Measurements from ENCODE around the gene MUC20.

- TF ChIP-seq POLR2A (IDR thresholded peaks at IDR 0.05) (no peak), CTCF (IDR thresholded peaks at IDR 0.05) (no peak), EP300 (IDR thresholded peaks at IDR 0.05) (no peak)
Measured at GRCh38 chr3:195752546-195753331, 32.0 kb downstream of the MUC20 start.

All from ovary (tissue), 3 donors.